DOHH2 (cell line): Measurements from ENCODE around the gene UNC93B1.

Experiments used
- EZH2phosphoT487 ChIP-seq: fragments of 200-600 bp; sonication (generic); IDR thresholded peaks from 2 replicates; pipeline ENCODE4 v1.6.1; 2017; ENCODE audit warnings: borderline replicate concordance, mild to moderate bottlenecking, antibody characterized with exemption, low read length, moderate library complexity, mixed read lengths
- TF ChIP-seq, protein P1 (sequence below): fragments of 200-600 bp; sonication (generic); IDR thresholded peaks from one replicate; pipeline ENCODE4 v1.5.1; 2014; ENCODE audit warnings: antibody characterized with exemption, mild to moderate bottlenecking, low read depth, low read length; ENCODE audit not compliant: poor library complexity, severe bottlenecking

DNA sequence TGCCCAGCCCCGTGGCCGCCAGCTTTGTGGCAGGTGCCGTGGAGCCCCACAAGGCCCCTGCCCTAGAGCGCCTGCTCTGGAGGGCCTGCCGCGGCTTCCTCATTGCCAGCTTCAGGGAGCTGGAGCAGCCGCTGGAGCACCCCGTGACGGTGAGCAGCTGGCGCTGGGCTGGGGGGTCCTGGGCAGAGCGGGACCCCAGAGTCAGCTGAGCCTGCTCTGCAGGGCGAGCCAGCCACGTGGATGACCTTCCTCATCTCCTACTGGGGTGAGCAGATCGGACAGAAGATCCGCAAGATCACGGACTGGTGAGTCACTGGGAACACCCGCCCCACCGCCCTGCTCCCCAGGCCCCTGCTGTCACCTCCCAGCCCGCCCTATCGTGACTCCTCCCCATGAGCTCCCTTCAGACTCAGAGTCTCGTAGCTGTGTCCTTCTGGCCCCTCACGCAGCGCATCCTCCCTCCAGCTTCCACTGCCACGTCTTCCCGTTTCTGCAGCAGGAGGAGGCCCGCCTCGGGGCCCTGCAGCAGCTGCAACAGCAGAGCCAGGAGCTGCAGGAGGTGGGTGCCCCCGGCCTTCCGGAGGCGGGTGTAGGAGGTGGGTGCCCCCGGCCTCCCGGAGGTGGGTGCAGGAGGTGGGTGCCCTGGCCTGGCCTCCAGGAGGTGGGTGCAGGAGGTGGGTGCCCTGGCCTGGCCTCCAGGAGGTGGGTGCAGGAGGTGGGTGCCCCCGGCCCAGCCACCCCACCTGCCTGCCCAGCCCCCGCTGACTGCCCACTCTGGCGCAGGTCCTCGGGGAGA lies 39.6 kb upstream of the UNC93B1 start:
- TF ChIP-seq, protein P1, sequence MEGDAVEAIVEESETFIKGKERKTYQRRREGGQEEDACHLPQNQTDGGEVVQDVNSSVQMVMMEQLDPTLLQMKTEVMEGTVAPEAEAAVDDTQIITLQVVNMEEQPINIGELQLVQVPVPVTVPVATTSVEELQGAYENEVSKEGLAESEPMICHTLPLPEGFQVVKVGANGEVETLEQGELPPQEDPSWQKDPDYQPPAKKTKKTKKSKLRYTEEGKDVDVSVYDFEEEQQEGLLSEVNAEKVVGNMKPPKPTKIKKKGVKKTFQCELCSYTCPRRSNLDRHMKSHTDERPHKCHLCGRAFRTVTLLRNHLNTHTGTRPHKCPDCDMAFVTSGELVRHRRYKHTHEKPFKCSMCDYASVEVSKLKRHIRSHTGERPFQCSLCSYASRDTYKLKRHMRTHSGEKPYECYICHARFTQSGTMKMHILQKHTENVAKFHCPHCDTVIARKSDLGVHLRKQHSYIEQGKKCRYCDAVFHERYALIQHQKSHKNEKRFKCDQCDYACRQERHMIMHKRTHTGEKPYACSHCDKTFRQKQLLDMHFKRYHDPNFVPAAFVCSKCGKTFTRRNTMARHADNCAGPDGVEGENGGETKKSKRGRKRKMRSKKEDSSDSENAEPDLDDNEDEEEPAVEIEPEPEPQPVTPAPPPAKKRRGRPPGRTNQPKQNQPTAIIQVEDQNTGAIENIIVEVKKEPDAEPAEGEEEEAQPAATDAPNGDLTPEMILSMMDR: no peak
- TF ChIP-seq EZH2phosphoT487: no peak
